GM06990 (cell line): ENCODE measurements around the gene ADORA2A.

Experiments used
- DNase-seq: peaks from one replicate; pipeline ENCODE4 v3.0.0-alpha.2; 2011; ENCODE audit not compliant: insufficient read length; ENCODE audit errors: extremely low read depth
- H3K27me3 ChIP-seq: replicated peaks from 2 replicates; pipeline ENCODE4 v1.6.0; 2011; ENCODE audit warnings: low read length; ENCODE audit not compliant: control insufficient read depth, insufficient read depth
- H3K36me3 ChIP-seq: 2 replicates; pipeline ENCODE4 v1.5.1; 2011; ENCODE audit warnings: low read length; ENCODE audit not compliant: control insufficient read depth, insufficient read depth
- H3K4me3 ChIP-seq: replicated peaks from 2 replicates; pipeline ENCODE4 v1.5.1; 2011; ENCODE audit warnings: low read depth, mild to moderate bottlenecking, control low read depth, low read length
- TF ChIP-seq, protein P1 (sequence below): IDR thresholded peaks from 2 replicates; pipeline ENCODE4 v1.5.1; 2011; ENCODE audit warnings: low read length, control low read depth, mild to moderate bottlenecking, inconsistent platforms; ENCODE audit not compliant: insufficient read depth, poor library complexity, severe bottlenecking

The ADORA2A gene

GRCh38 chr22:24424001-24424900 is 3.1 kb upstream of the ADORA2A start:
- TF ChIP-seq, protein P1, sequence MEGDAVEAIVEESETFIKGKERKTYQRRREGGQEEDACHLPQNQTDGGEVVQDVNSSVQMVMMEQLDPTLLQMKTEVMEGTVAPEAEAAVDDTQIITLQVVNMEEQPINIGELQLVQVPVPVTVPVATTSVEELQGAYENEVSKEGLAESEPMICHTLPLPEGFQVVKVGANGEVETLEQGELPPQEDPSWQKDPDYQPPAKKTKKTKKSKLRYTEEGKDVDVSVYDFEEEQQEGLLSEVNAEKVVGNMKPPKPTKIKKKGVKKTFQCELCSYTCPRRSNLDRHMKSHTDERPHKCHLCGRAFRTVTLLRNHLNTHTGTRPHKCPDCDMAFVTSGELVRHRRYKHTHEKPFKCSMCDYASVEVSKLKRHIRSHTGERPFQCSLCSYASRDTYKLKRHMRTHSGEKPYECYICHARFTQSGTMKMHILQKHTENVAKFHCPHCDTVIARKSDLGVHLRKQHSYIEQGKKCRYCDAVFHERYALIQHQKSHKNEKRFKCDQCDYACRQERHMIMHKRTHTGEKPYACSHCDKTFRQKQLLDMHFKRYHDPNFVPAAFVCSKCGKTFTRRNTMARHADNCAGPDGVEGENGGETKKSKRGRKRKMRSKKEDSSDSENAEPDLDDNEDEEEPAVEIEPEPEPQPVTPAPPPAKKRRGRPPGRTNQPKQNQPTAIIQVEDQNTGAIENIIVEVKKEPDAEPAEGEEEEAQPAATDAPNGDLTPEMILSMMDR = no peak

GRCh38 chr22:24424901-24425775 is 2.3 kb upstream of the ADORA2A start:
- no peak for DNase-seq
- H3K4me3 ChIP-seq = peak overlapping the region; percentile 81

More at GRCh38 chr22:24424001-24424900, 3.1 kb upstream of the ADORA2A start:
- no peaks in the 10 kb centered on the region for H3K36me3 ChIP-seq
- no peaks in the 10 kb centered on the region for H3K27me3 ChIP-seq
- peak; percentile 60 for DNase-seq
- peak overlapping the region; percentile 81 for H3K4me3 ChIP-seq

DNA sequence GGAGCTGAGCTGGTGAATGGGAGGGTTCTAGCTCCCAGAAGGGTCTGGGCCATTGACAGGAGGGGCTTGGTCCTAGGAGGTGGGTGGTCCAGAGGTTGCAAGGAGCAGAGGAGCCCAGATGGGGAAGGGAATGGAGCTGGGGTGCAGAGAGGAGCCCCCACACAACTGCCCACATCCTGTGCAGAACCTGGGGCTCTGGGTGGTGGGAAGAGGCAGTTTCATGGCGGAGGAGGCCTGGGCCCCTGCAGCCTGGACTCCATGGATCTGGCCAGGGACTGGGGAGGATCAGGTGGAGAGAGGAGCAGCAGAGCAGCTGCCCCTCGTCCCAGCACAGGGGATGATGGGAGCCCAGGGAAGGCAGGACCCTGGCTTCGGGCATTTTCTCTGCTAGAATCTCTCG is 963 bp upstream of the ADORA2A start:
- H3K4me3 ChIP-seq = no peak overlapping the region
- H3K36me3 ChIP-seq = peaks cover 2% of the 10 kb centered on the region
- TF ChIP-seq, protein P1 = no peak
- DNase-seq = no peak
- no peaks in the 10 kb centered on the region for H3K27me3 ChIP-seq

More at GRCh38 chr22:24424901-24425775, 2.3 kb upstream of the ADORA2A start:
- H3K27me3 ChIP-seq = no peaks in the 10 kb centered on the region
- H3K36me3 ChIP-seq = peaks cover 2% of the 10 kb centered on the region; the same call in 1 of the 2 replicates
- TF ChIP-seq, protein P1 = no peak

DNA sequence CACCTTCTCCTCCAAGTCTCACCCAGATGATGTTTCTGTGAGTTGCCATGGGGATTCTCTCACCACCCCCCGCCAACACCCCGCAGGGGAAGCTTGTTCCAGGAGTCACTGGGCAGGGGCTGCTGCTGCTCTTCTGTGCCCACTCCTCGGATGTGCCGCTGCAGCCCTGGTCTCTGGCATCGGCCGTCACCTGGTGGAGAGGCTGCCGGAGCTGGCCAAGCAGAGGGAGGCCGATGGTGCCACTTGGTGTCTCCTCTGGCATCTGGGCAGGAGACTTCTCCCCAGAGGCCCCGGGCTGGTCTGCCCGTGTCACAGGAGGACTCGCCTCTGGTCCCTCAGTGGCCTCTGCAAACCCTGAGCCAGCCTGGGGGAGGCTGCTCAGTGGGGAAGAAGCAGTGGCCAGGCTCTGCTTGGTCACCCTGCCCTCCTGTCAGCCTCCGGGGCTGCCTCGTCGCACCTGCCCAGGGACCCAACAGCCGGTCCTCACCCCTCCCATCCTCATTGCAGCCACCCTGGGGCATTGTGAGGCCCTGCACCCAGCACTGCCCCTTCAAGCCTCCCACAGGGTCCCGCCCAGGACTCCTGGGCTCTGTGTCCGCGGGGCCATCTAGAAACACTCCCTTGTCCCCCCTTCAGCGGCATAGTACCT is 424 bp upstream of the ADORA2A start:
- no peaks in the 10 kb centered on the region for H3K27me3 ChIP-seq
- TF ChIP-seq, protein P1 = no peak
- H3K36me3 ChIP-seq = peaks cover 2% of the 10 kb centered on the region
- peak overlapping the region; percentile 77 for H3K4me3 ChIP-seq
- no peak for DNase-seq

DNA sequence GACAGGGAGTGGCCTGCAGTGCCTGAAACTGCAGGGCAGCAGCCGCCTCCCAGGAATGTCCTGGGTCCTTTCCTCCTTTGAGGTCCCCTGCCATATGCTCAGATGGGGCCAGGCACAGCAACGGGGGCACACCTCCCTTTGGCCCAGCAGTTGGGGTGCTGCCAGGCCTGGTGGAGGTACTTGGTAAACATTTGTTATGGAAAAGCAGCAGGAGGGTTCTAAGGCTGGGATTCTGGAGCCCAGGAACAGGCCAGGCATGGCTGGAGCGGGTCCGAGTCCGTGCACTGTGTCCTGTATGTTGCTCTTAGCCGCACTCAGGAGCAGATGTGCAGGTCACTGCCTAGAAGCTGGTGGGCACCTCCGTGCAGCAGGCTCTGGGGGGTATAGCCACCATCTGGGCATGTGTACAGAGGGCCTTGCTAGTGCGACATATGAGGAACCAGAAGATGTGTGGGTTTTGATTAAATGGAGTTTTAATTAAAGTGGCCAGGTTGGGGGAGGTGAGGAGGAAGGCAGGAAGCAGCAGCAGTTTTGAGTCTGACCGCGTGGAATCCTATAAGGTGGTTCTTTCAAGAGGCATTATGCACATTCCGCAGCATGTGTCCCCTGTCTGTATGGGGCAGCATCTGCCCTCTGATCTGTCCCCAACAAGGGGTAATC is 1.5 kb downstream of the ADORA2A start:
- no peak for DNase-seq
- H3K27me3 ChIP-seq = no peaks in the 10 kb centered on the region
- TF ChIP-seq, protein P1 = no peak
- peak overlapping the region; percentile 77 for H3K4me3 ChIP-seq
- H3K36me3 ChIP-seq = peaks cover 8% of the 10 kb centered on the region
